HCT116 (cell line): ENCODE data around the gene FGFBP1. TPM values are rescaled to one million over a fixed set of nuclear protein-coding genes. Genes with fewer than 3 reads are reported as not detected.

Source experiments
- ATAC-seq: fragments of 200-7000 bp; cut with Tn5 transposase; 2 replicates; pipeline ENCODE4 v1.9.1; 2020; ENCODE audit warnings: mild to moderate bottlenecking, moderate library complexity
- BruUV-seq: library from RNA; stranded (reverse); fragments of 400-500 nt; replicated peaks from 2 replicates; lab custom pipeline; 2021; lab: Mats Ljungman, UMichigan
- CTCF ChIA-PET: fragments of 300-600 bp; sonication (Branson Sonifier 250); formaldehyde crosslinking; loops from one replicate; lab custom pipeline; 2021; ENCODE audit warnings: antibody characterized with exemption; lab: Charles Lee
- POLR2A ChIA-PET: fragments of 300-600, 350-600 bp; sonication (Branson Sonifier 250); formaldehyde crosslinking; loops from one replicate; lab custom pipeline; 2021; ENCODE audit warnings: antibody characterized with exemption; lab: Charles Lee
- RAD21 ChIA-PET, 2 experiments: fragments of 300-600 bp; sonication (Branson Sonifier 250); formaldehyde crosslinking; loops; one replicate each; lab custom pipeline; 2023; ENCODE audit warnings: low total read pairs in 2 of 2; ENCODE audit not compliant: uncharacterized antibody in 2 of 2, unreplicated experiment in 2 of 2, low non-redundant PET in 1 of 2; lab: Charles Lee
- DNase-seq: peaks from one replicate; pipeline ENCODE4 v3.0.0-alpha.2; 2010; ENCODE audit warnings: low read depth, low spot score
- H2AFZ ChIP-seq: fragments of 200-600 bp; shearing (Covaris generic), sonication (generic); 2 replicates; pipeline ENCODE4 v1.6.1; 2017; ENCODE audit warnings: low read depth, mixed run types, mixed read lengths, antibody characterized with exemption, low read length; ENCODE audit not compliant: poor library complexity, severe bottlenecking
- H3K27ac ChIP-seq: 2 replicates; pipeline ENCODE4 v1.5.1; 2012; ENCODE audit warnings: low read depth, low read length
- H3K27me3 ChIP-seq: fragments of 200-600 bp; sonication (generic); 2 replicates; pipeline ENCODE4 v1.6.1; 2016; ENCODE audit warnings: mixed run types, low read length, mixed read lengths; ENCODE audit not compliant: insufficient read depth
- H3K36me3 ChIP-seq, 2 experiments: fragments of 200-500 bp in 1 of 2; fragments of 200-600 bp in 1 of 2; sonication (Bioruptor generic) in 1 of 2; sonication (generic) in 1 of 2; 2 replicates each; pipeline versions ENCODE4 v1.5.1 to v1.6.1; 2014 to 2016; ENCODE audit warnings: low read length in 2 of 2, inconsistent platforms in 1 of 2, mixed read lengths in 1 of 2, mixed run types in 1 of 2; ENCODE audit not compliant: insufficient read depth in 2 of 2, control insufficient read depth in 1 of 2
- H3K4me1 ChIP-seq, 2 experiments: fragments of 200-600 bp in 1 of 2; sonication (generic) in 1 of 2; 2 replicates each; pipeline versions ENCODE4 v1.5.1 to v1.6.1; 2012 to 2017; ENCODE audit warnings: low read length in 2 of 2, inconsistent platforms in 1 of 2, mild to moderate bottlenecking in 1 of 2, mixed read lengths in 1 of 2, mixed run types in 1 of 2, moderate library complexity in 1 of 2; ENCODE audit not compliant: insufficient read depth in 2 of 2, control insufficient read depth in 1 of 2
- H3K4me2 ChIP-seq: fragments of 200-600 bp; sonication (generic); 2 replicates; pipeline ENCODE4 v1.6.1; 2017; ENCODE audit warnings: mixed run types, low read length, mixed read lengths
- H3K4me3 ChIP-seq, 2 experiments: fragments of 200-600 bp in 1 of 2; sonication (generic) in 1 of 2; replicated peaks in 1 of 2; 2 replicates each; pipeline ENCODE4 v1.5.1; 2011 to 2016; ENCODE audit warnings: low read length in 2 of 2, control low read depth in 1 of 2, low read depth in 1 of 2, mild to moderate bottlenecking in 1 of 2, mixed read lengths in 1 of 2, mixed run types in 1 of 2
- H3K79me2 ChIP-seq: fragments of 200-600 bp; sonication (generic); 2 replicates; pipeline ENCODE4 v1.6.1; 2017; ENCODE audit warnings: mild to moderate bottlenecking, mixed run types, low read length, moderate library complexity, mixed read lengths; ENCODE audit not compliant: insufficient read depth
- H3K9ac ChIP-seq: fragments of 200-600 bp; sonication (generic); 2 replicates; pipeline ENCODE4 v1.6.1; 2016; ENCODE audit warnings: low read length, mixed read lengths
- H3K9me2 ChIP-seq: fragments of 200-600 bp; sonication (generic), shearing (Covaris generic); 2 replicates; pipeline ENCODE4 v1.6.1; 2017; ENCODE audit warnings: mixed run types, mild to moderate bottlenecking, moderate library complexity; ENCODE audit not compliant: insufficient read depth
- H3K9me3 ChIP-seq, 2 experiments: fragments of 200-500 bp in 1 of 2; fragments of 200-600 bp in 1 of 2; sonication (Bioruptor generic) in 1 of 2; sonication (generic) in 1 of 2; 2 replicates each; pipeline ENCODE4 v1.6.1; 2014 to 2017; ENCODE audit warnings: low read length in 2 of 2, mixed read lengths in 2 of 2, inconsistent platforms in 1 of 2, low read depth in 1 of 2, mild to moderate bottlenecking in 1 of 2, mixed run types in 1 of 2, moderate library complexity in 1 of 2; ENCODE audit not compliant: control insufficient read depth in 1 of 2, insufficient read depth in 1 of 2
- H4K20me1 ChIP-seq: fragments of 200-600 bp; sonication (generic), shearing (Covaris generic); 2 replicates; pipeline ENCODE4 v1.6.1; 2017; ENCODE audit warnings: mixed run types, mild to moderate bottlenecking, moderate library complexity; ENCODE audit not compliant: insufficient read depth
- CEBPB ChIP-seq: IDR thresholded peaks from 2 replicates; pipeline ENCODE4 v1.6.1; 2012; ENCODE audit warnings: low read depth
- CTCF ChIP-seq, 3 experiments: fragments of 200-600 bp in 1 of 3; sonication (generic) in 1 of 3; IDR thresholded peaks in 2 of 3; conservative IDR thresholded peaks in 1 of 3; 2 replicates each; pipeline ENCODE4 v1.5.1; 2012 to 2017; ENCODE audit warnings: low read depth in 2 of 3, low read length in 2 of 3, antibody characterized with exemption in 1 of 3, borderline replicate concordance in 1 of 3, control low read depth in 1 of 3, mild to moderate bottlenecking in 1 of 3, mixed read lengths in 1 of 3, mixed run types in 1 of 3, moderate library complexity in 1 of 3; ENCODE audit not compliant: insufficient read depth in 1 of 3
- EGR1 ChIP-seq: IDR thresholded peaks from 2 replicates; pipeline ENCODE4 v1.6.1; 2012; ENCODE audit warnings: low read depth
- ELF1 ChIP-seq: IDR thresholded peaks from 2 replicates; pipeline ENCODE4 v1.6.1; 2012; ENCODE audit warnings: low read depth, borderline replicate concordance
- EZH2 ChIP-seq: fragments of 200-600 bp; sonication (generic); IDR thresholded peaks from 2 replicates; pipeline ENCODE4 v1.6.1; 2017; ENCODE audit warnings: antibody characterized with exemption, mixed run types
- EZH2phosphoT487 ChIP-seq: fragments of 200-600 bp; IDR thresholded peaks from 2 replicates; pipeline ENCODE4 v1.6.1; 2018; ENCODE audit warnings: antibody characterized with exemption, borderline replicate concordance
- JUND ChIP-seq: IDR thresholded peaks from 2 replicates; pipeline ENCODE4 v1.6.1; 2012
- POLR2A ChIP-seq: IDR thresholded peaks from 2 replicates; pipeline ENCODE4 v1.7.0; 2011; ENCODE audit warnings: borderline replicate concordance; ENCODE audit not compliant: insufficient read depth, insufficient read length; ENCODE audit errors: extremely low read depth
- POLR2AphosphoS5 ChIP-seq: IDR thresholded peaks from 2 replicates; pipeline ENCODE4 v1.6.1; 2011; ENCODE audit warnings: mild to moderate bottlenecking, low read depth, low read length, moderate library complexity
- REST ChIP-seq: IDR thresholded peaks from 2 replicates; pipeline ENCODE4 v1.6.1; 2012; ENCODE audit warnings: low read depth
- SIN3A ChIP-seq: IDR thresholded peaks from 2 replicates; pipeline ENCODE4 v1.6.1; 2012; ENCODE audit warnings: low read depth
- SP1 ChIP-seq: IDR thresholded peaks from 2 replicates; pipeline ENCODE4 v1.6.1; 2012; ENCODE audit warnings: low read depth
- SRF ChIP-seq: IDR thresholded peaks from 2 replicates; pipeline ENCODE4 v1.6.1; 2012; ENCODE audit warnings: low read depth
- TCF7L2 ChIP-seq: IDR thresholded peaks from 2 replicates; pipeline ENCODE4 v1.7.0; 2011; ENCODE audit warnings: borderline replicate concordance, inconsistent platforms; ENCODE audit not compliant: insufficient read depth, insufficient read length; ENCODE audit errors: extremely low read depth
- YY1 ChIP-seq: IDR thresholded peaks from 2 replicates; pipeline ENCODE4 v1.6.1; 2011; ENCODE audit warnings: low read length, low read depth, moderate library complexity, mild to moderate bottlenecking; ENCODE audit not compliant: insufficient replicate concordance; ENCODE audit errors: extremely low read depth
- ZBTB33 ChIP-seq: IDR thresholded peaks from 2 replicates; pipeline ENCODE4 v1.6.1; 2011; ENCODE audit warnings: mild to moderate bottlenecking, low read length, moderate library complexity; ENCODE audit not compliant: insufficient replicate concordance; ENCODE audit errors: extremely low read depth
- ZNF274 ChIP-seq: fragments of 200-500 bp; sonication (Bioruptor generic); IDR thresholded peaks from 2 replicates; pipeline ENCODE4 v1.6.1; 2014; ENCODE audit warnings: mild to moderate bottlenecking, low read depth, low read length, inconsistent platforms
- intact Hi-C: fragments of 100-400 bp; cut with micrococcal nuclease; formaldehyde crosslinking; loops from 2 replicates; pipeline ENCODE4 v1.10.0; 2022
- total RNA-seq: library from RNA; stranded (reverse); gene quantifications from one replicate; pipeline ENCODE4 v1.2.1, GENCODE V29; 2021; ENCODE audit not compliant: unreplicated experiment
- TF ChIP-seq, protein P1 (sequence below): IDR thresholded peaks from 2 replicates; pipeline ENCODE4 v1.6.1; 2012
- TF ChIP-seq, protein P2 (sequence below): IDR thresholded peaks from 2 replicates; pipeline ENCODE4 v1.6.1; 2012

The FGFBP1 gene
- total RNA-seq, 1 experiment from 2014 or later: 8.7 TPM

GRCh38 chr4:15986907-15987306 lies 48.4 kb upstream of the FGFBP1 start (continued):
- no peak for TF ChIP-seq JUND
- no peak for TF ChIP-seq EZH2
- TF ChIP-seq ELF1: no peak

DNA sequence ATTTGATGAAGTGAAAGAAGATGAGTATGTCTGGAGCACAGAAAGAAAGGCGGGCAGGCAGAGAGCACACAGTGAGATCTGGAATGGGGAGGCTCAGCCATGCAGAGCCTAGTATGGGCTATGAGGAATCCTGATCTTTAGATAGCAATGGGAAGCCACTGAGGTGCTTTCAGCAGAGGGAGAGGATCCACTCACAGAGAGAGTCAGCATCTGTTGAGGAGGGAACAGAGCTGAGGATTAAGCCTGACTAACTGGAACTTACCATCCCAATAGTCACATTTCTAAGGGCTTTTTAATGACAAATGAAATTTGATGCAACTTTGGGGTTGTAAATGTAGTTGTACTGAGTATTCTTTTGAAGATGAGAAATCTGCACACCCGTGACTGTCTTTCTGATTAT lies 45.1 kb upstream of the FGFBP1 start:
- ATAC-seq (no peak), DNase-seq (no peak)
- Histone ChIP-seq H3K27ac (no peak overlapping the region), H3K9me2 (no peaks in the 10 kb centered on the region), H2AFZ (no peak overlapping the region), H3K4me2 (no peak overlapping the region), H3K9ac (no peak overlapping the region), H4K20me1 (no peaks in the 10 kb centered on the region), H3K4me1 (no peaks in the 10 kb centered on the region), H3K27me3 (no peaks in the 10 kb centered on the region), H3K36me3 (peaks cover 0 to 3% of the 10 kb centered on the region in 2 experiments; a peak in 2 of 4 replicates), H3K79me2 (no peaks in the 10 kb centered on the region), H3K4me3 (no peak overlapping the region), H3K9me3 (no peaks in the 10 kb centered on the region)
- ChIA-PET CTCF (no interaction called here), RAD21 (no interaction called here), POLR2A (no interaction called here)
- no TSS peak for BruUV-seq
- intact Hi-C loops: no loop called here
- no peak for TF ChIP-seq JUND
- TF ChIP-seq, protein P1, sequence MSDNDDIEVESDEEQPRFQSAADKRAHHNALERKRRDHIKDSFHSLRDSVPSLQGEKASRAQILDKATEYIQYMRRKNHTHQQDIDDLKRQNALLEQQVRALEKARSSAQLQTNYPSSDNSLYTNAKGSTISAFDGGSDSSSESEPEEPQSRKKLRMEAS: no peak
- TF ChIP-seq SP1: no peak
- TF ChIP-seq SRF: no peak
- no peak for TF ChIP-seq ZNF274
- TF ChIP-seq EGR1: no peak
- no peak for TF ChIP-seq TCF7L2
- no peak for TF ChIP-seq POLR2A
- no peak for TF ChIP-seq REST
- TF ChIP-seq ELF1: no peak
- TF ChIP-seq ZBTB33: no peak
- no peak for TF ChIP-seq SIN3A
- no peak for TF ChIP-seq YY1
- TF ChIP-seq, protein P2, sequence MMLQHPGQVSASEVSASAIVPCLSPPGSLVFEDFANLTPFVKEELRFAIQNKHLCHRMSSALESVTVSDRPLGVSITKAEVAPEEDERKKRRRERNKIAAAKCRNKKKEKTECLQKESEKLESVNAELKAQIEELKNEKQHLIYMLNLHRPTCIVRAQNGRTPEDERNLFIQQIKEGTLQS: no peak
- no peak for TF ChIP-seq POLR2AphosphoS5
- no peak for TF ChIP-seq CTCF (IDR thresholded peaks at IDR 0.05 in 2 of 3, conservative IDR thresholded peaks at IDR 0.05 in 1 of 3; ENCODE audit: borderline replicate concordance in 1 of 3, insufficient read depth in 1 of 3, low read depth in 2 of 3, low read length in 2 of 3)
- TF ChIP-seq CEBPB: no peak
- no peak for TF ChIP-seq EZH2phosphoT487
